Activated CD4-positive, alpha-beta T cell treated with anti-CD3 and anti-CD28 coated beads, Interleukin-2, amount 50 U/mL, for 16 hours (primary cell): Measurements from ENCODE around the gene TRAK1.
A peak's percentile ranks its signal among the peaks of the same experiment; 100 is the strongest.

Experiments
- DNase-seq: peaks from one replicate; pipeline ENCODE4 v3.0.0-alpha.2; 2020

The TRAK1 gene

GRCh38 chr3:42127226-42127625, 36.1 kb downstream of the TRAK1 start:
- DNase-seq, result no peak

GRCh38 chr3:42128526-42128925, 37.4 kb downstream of the TRAK1 start:
- DNase-seq, result no peak

- peak; percentile 30 for DNase-seq
These were observed 38.1 kb downstream of the TRAK1 start for GRCh38 chr3:42129014-42129953.

GRCh38 chr3:42130007-42130328, 38.8 kb downstream of the TRAK1 start:
- no peak for DNase-seq

GRCh38 chr3:42130329-42131070, 39.3 kb downstream of the TRAK1 start:
- no peak for DNase-seq

GRCh38 chr3:42133500-42134298, 42.5 kb downstream of the TRAK1 start:
- no peak for DNase-seq

GRCh38 chr3:42134867-42135464, 43.8 kb downstream of the TRAK1 start:
- no peak for DNase-seq

GRCh38 chr3:42139621-42140453, 48.7 kb downstream of the TRAK1 start:
- no peak for DNase-seq

- DNase-seq, result no peak
These were observed 49.6 kb downstream of the TRAK1 start for GRCh38 chr3:42140665-42141203.

GRCh38 chr3:42143440-42143839, 52.3 kb downstream of the TRAK1 start:
- no peak for DNase-seq

GRCh38 chr3:42144209-42144608, 53.1 kb downstream of the TRAK1 start:
- DNase-seq, result no peak

- no peak for DNase-seq
These were observed 57.1 kb downstream of the TRAK1 start for GRCh38 chr3:42148086-42148848.

GRCh38 chr3:42148982-42149432, 57.9 kb downstream of the TRAK1 start:
- DNase-seq, result no peak

- DNase-seq, result no peak
These were observed 58.4 kb downstream of the TRAK1 start for GRCh38 chr3:42149532-42149931.

GRCh38 chr3:42149975-42150374, 58.8 kb downstream of the TRAK1 start:
- DNase-seq, result no peak

GRCh38 chr3:42151596-42152168, 60.5 kb downstream of the TRAK1 start:
- DNase-seq, result no peak

- no peak for DNase-seq
These were observed 61.0 kb downstream of the TRAK1 start for GRCh38 chr3:42152193-42152592.

- DNase-seq, result no peak
These were observed 61.9 kb downstream of the TRAK1 start for GRCh38 chr3:42153039-42153438.

GRCh38 chr3:42157540-42158538, 66.7 kb downstream of the TRAK1 start:
- DNase-seq, result peak; percentile 61
